NCI-H748 (cell line): Measurements from ENCODE around the gene GJB4.

Experiments
- DNase-seq: peaks from one replicate; lab custom pipeline; 2025; ENCODE audit not compliant: unreplicated experiment; lab: John Stamatoyannopoulos, UW

Gene GJB4

DNA sequence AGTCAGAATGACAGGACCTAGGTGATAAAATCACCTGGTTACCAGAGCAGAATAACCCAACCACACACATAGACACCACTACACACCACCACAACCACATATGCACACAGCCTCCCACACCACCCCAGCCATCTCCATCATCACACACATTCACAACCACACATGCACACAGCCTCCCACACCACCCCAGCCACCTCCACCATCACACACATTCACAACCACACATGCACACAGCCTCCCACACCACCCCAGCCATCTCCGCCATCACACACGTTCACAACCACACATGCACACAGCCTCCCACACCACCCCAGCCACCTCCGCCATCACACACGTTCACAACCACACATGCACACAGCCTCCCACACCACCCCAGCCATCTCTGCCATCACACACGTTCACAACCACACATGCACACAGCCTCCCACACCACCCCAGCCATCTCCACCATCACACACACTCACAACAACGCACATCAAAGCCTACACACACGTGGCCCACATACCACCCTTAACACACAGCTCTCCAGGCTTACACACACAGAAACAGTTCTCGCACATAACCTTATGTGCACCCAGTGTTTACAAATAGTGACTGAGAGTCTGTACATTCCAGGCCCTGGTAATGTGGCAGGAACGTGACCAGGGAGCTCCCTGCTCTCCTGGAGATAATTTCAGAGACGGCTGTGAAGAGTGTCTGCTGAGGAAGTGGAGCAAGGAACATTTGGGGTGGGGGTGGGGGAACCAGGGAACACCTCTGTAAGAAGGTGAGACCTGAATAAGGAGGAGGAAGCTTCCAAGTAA, 18.2 kb downstream of the GJB4 start:
- no peak for DNase-seq

DNA sequence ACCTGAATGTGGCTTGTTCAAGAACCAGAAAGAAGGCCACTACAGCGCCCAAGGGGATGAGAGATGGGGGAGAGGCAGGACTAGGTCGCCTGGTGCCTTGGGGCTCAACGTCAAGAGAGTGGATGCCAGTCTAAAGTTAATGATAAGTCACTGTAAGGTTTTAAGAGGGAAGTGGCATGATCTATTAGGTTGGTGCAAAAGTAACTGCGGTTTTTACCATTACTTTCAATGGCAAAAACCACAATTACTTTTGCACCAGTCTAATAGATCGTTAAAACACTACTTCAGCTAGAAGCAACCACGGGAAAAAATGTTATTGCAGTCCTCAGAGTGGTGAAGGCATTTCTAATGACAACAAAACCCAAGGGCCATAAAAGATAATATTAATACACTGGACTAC, 18.8 kb downstream of the GJB4 start:
- no peak for DNase-seq

DNA sequence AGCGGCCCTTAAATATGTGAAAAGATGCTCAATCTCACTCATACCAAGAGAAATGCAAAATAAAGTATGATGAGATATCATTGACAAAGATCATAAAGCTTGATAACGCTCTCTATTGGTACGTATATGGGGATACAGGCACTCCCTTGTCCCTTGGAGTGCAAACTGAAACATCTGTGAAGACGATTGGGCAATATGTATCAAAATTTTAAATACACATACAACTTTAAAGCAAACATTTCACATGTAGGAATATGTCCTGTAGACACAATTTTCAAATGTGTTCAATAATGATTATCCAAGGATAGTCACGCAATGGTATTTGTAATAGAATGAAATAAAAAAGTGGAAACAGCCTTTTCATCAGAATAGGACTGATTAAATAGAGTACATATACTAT, 19.5 kb downstream of the GJB4 start:
- DNase-seq = no peak

DNA sequence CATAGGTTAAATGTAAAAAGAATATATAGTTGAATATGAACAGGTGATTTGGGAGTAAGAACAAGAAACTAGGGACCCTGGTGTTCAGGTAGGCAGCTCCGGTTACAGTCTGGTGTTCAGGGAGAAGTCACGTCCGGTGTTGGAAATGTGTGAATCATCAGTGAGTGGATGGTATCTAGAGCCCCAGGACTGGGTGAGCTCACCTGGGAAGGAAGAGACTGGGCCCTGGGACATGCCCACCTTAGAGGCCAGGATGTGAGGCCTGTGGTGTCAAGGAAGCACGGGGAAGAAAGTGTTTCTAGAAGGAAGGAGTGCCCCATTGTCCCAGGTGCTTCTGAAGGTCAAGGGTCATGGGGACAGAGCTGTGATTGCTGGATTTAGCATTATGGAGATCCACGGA, 20.0 kb downstream of the GJB4 start:
- DNase-seq = no peak

DNA sequence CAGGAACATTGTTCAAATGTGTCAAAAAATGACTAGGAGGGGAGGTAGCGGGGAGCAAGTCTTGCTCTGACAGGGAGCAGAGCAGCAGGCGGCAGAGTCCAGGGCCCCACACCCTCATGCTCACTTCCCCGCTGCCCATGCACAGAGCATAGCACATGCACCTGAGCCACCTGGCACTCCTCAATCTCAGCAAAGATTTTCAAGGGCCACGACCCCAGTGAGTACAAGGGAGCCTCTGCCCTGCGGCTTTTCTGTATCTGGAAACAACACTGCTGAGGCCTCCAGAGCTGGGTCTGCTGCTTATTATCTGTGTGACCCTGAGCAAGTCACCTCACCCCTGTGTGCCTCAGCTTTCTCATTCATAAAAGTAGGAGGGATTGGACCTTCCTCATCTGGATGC, 20.4 kb downstream of the GJB4 start:
- DNase-seq = no peak

DNA sequence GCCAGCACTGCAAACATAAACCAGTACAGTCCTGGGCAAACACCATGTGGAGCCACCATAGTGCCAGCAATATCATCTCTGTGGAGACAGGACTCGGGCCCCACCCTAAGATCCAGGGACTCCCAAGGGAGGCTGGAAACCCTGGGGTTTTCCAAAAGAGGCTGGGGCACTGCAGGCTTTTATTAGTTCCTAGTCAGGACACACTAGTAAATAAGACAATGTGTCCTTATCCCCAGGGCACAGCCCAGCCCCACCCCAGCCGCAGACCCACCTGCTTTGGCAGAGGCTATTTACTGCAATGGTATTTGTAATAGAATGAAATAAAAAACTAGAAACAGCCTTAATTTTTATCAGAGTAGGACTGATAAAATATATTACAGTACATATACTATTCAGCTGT, 21.0 kb downstream of the GJB4 start:
- no peak for DNase-seq

DNA sequence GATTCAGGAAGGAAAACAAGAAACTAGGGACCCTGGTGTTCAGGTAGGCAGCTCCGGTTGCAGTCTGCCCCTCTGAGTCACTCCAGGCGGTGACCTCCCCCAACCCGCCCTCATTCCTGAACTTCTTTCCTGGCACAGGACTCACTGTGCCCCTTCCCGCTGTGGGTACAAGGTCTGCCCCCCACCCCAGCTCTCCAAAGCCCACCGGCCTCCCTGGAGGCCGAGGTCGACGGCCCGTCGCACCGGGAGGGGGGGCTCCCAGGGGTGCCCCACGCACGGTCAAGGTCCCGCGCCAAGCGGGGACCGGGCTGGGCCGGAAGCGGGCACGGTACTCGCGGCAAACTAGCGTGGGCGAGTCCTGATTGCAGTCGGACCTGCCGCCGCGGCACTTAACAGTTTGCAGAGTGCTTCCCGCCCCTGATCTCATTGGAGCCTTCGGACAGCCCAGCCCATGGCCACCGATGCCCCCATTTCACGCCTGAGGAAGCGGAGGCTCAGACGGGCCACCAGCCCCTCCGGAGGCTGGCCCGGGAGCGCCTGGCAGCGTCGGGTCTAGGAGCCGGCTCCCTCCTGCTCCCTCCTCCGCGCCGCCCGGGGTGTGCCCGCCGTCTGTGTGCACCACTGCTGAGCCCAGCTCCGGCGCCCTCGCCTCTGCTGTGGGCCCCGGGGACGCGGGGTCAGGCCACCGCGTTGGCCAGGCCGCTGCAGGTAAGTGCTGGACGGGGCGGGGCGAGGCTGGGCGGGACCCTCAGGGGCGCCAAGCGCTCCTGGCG, 21.7 kb downstream of the GJB4 start, which contains the start of gene GJB3:
Gene GJB3, plus strand, starts transcription at position 144 of the 773 bp plus-strand sequence. CDS start 3,549 bp downstream, outside the sequence.
- DNase-seq = peak; percentile 32

DNA sequence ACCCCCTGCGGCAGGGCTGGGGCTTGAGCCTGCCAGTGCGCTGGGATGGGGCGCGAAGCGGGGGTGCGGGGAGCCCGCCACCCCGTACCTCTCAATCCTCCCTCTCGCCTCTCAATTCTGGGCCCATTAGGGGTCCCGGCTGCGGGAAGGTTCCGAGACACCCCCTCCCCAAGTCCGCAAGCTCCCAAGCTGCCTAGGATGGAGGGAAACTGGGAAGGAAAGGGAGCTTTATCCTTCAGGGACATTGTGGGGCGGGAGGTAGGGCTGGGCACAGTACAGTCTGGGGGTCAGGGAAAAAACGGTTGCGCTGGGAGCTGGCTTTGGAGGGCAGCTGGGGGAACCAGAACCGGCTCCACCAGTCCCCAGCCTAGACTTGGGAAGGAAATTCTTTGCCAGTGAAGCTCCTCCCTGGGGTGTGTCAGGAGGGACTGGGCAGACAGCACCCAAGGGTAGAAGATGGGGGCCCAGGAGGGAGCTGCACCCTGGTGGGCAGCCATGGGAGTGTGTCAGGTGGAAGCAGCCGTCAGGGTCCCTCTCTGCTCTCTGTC, 22.4 kb downstream of the GJB4 start:
- no peak for DNase-seq

DNA sequence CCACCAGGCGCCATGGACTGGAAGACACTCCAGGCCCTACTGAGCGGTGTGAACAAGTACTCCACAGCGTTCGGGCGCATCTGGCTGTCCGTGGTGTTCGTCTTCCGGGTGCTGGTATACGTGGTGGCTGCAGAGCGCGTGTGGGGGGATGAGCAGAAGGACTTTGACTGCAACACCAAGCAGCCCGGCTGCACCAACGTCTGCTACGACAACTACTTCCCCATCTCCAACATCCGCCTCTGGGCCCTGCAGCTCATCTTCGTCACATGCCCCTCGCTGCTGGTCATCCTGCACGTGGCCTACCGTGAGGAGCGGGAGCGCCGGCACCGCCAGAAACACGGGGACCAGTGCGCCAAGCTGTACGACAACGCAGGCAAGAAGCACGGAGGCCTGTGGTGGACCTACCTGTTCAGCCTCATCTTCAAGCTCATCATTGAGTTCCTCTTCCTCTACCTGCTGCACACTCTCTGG, 25.2 kb downstream of the GJB4 start:
- no peak for DNase-seq

DNA sequence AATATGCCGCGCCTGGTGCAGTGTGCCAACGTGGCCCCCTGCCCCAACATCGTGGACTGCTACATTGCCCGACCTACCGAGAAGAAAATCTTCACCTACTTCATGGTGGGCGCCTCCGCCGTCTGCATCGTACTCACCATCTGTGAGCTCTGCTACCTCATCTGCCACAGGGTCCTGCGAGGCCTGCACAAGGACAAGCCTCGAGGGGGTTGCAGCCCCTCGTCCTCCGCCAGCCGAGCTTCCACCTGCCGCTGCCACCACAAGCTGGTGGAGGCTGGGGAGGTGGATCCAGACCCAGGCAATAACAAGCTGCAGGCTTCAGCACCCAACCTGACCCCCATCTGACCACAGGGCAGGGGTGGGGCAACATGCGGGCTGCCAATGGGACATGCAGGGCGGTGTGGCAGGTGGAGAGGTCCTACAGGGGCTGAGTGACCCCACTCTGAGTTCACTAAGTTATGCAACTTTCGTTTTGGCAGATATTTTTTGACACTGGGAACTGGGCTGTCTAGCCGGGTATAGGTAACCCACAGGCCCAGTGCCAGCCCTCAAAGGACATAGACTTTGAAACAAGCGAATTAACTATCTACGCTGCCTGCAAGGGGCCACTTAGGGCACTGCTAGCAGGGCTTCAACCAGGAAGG, 25.8 kb downstream of the GJB4 start:
- no peak for DNase-seq

DNA sequence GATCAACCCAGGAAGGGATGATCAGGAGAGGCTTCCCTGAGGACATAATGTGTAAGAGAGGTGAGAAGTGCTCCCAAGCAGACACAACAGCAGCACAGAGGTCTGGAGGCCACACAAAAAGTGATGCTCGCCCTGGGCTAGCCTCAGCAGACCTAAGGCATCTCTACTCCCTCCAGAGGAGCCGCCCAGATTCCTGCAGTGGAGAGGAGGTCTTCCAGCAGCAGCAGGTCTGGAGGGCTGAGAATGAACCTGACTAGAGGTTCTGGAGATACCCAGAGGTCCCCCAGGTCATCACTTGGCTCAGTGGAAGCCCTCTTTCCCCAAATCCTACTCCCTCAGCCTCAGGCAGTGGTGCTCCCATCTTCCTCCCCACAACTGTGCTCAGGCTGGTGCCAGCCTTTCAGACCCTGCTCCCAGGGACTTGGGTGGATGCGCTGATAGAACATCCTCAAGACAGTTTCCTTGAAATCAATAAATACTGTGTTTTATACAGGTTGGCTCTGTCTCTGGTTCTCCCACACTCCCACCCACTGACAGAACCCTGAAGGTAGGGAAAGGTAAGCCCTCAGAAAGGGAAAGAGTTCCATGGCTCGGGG, 26.4 kb downstream of the GJB4 start:
- no peak for DNase-seq

DNA sequence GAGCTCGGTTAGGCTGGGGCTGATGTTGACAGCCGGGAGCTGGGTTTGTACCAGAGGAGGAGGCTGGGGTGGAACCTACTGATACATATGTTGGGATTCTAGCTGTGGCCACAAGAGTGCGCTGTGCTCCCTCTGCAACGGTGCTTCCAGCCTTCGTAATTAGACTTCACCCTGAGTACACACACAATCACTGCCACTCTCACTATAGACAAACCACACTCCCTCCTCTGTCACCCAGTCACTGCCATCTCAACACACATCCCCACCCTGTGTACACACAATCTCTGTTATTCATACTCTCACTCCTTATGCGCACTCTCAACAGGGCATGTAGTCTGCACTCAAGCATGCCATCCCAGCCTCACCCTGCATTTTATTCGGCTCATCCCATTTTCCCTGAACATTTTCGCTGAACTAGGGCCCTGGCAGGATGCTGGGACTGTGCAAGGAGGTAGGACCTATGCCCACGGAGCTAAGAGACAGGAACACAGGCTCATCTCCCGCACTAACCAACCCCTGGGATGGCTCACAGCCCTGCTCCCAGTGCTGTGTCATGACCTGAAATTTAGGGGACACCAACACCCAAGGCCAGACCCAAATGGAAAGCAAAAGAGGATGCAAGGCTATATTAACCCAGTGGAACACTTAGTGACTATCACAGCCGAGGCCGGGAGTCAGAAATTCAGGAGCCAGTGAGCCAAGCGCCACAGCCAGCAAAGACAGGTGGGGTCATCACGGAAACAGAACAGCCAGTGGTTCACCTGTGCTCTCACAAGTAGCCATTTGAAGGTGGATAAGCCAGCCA, 27.2 kb downstream of the GJB4 start:
- DNase-seq = peak; percentile 79

DNA sequence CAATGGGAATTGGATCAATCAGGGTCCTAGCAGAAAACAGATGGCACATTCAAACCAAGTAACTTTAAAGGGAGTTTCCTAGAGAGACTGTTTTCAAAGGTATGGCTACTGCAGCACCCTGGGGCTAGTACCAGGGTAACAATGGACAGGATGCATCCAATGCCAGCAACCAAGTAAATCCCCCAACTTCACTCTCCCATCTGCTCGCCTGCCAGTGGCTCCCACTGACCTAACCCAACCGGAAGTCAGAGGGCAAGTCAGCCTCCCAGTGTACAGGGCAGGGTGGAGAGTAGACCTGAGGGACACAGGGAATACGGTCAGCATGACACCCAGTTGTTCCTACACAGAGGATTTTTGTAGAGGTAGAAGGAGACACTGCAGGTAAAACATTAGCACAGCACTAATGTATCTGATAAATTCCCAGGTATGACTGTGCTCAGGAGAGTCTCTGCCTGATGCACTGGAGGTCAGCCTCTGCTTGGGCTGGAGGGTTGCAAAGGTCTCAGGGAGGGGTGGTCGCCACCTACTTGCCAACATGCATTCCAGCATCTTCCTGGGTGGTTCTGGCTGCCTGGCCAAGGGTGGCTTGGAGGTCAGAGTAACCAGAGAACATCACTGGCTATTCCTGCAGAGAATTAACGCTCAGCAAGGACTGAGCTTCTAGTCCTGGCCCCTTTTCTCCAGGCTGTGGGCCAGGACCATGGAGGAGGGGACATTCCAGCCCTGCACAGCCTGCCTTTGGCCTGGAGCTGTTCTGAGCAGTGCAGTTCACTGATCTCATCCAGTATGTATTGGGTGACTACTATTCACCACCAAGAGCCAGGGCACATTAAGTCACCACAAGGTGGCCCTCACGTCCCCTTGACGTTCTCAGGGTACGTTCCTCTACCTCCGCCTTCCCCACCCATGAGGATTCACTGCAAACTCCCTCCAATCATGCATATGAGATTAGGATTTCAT, 28.2 kb downstream of the GJB4 start:
- DNase-seq = peak; percentile 32

DNA sequence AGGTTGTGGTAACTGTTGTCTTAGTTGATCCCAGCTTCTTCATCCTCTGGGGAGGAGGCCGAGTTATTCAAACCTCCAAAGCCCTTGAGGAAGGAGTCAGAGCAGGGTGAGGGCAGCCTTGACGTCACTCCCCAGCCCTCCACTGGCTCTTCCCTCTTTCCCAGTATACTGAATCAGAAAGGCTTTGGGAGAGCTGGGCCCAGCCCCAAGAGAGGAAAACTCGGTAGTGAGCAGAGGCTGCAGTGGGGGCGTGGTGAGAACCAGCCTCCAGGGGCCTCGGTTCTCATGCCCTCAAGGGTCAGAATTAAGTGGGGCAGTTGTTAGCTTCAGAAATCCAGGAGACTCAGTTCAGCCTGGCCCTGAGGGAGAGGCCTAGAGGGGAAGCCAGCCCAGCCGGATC, 31.4 kb downstream of the GJB4 start:
- DNase-seq = no peak

DNA sequence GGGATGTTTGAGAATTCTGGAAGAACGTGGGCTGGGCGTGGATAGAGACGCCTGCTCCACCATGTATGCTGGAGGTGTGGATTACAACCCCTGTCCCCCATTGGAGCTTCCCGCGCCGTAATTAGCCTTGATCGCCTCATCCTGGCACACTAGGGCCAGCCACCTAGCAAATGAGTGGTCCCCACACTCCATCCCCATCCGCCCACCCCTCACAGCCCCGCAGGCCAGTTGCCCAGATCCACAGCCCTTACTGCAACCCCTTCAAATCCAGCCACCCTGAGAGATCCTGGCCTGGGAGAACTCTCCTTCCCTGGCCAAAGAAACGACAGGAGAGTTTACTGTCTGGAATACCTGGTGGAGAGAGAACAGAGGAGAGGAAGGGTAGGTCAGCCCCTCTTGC, 32.9 kb downstream of the GJB4 start:
- DNase-seq = no peak

DNA sequence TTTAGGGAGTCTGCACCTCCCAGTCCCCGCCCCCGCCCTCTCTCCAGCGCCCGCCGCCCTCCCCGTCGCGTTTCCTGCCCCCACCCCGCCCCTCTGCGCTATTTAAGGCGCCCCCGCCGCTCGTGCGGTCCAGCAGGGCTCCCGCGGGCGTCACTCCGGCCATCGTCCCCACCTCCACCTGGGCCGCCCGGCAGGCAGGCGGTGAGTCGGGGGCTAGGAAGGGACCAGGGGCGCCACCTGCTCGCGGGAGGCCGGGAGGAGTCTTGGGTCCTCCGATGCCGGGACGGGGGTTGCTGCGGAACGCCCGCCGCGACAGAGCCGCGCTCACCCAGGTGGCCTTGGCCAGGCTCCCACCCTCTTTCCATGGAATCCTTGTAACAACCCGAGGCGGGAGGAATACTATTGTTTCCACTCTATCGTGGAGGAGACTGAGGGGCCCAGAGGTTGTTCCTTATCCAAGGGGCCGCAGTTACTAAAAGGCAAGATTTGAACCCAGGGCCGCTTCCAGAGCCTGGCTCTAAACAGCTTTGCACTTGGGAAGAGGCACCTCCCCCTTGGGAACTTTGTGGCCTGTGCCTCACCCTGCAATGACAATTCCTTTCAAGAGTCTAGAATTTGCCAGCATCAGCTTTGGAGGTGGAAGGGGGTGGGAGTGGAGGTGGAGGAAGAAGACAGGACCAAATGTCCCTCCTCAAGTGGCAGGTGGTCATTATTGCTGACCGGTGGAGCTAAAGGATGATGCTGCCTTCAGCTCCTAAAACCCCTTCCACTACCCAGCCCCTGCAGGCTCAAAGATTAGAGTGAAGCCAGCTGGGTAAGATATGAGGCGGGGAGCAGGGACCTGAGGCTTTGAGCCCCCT, 33.6 kb downstream of the GJB4 start, which contains the start of gene GJA4:
Gene GJA4, plus strand, starts transcription at position 132 of the 860 bp plus-strand sequence. CDS start 1,215 bp downstream, outside the sequence.
- peak; percentile 38 for DNase-seq

DNA sequence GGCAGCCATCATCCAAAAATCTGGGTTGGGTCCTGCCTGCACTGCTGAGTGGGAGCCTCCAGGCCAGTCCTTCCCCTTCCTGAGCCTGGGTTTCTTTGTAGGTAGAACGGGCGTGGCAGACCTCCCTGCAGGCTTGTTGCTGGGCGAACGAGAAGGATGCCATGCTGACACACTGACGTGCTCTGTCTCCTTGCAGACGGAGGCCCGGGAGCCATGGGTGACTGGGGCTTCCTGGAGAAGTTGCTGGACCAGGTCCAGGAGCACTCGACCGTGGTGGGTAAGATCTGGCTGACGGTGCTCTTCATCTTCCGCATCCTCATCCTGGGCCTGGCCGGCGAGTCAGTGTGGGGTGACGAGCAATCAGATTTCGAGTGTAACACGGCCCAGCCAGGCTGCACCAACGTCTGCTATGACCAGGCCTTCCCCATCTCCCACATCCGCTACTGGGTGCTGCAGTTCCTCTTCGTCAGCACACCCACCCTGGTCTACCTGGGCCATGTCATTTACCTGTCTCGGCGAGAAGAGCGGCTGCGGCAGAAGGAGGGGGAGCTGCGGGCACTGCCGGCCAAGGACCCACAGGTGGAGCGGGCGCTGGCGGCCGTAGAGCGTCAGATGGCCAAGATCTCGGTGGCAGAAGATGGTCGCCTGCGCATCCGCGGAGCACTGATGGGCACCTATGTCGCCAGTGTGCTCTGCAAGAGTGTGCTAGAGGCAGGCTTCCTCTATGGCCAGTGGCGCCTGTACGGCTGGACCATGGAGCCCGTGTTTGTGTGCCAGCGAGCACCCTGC, 34.7 kb downstream of the GJB4 start:
- DNase-seq = no peak
